ENCODE data around the gene GRAP. TPM values are rescaled to one million over a fixed set of nuclear protein-coding genes. Genes with fewer than 3 reads are reported as not detected.

Gene GRAP
- total RNA-seq, 1 experiment from 2014 or later, result 0.21 TPM

- ATAC-seq (no peak), DNase-seq (ENCODE audit: low read depth, low spot score) (no peak)
- ChIA-PET POLR2A (no interaction called here), CTCF (no interaction called here)
- no TSS peak for BruUV-seq (replicated peaks)
- H3K4me1 ChIP-seq (ENCODE audit: control insufficient read depth, insufficient read depth, low read length), result no peaks in the 10 kb centered on the region
- no peaks in the 10 kb centered on the region for H3K27me3 ChIP-seq (ENCODE audit: control insufficient read depth, insufficient read depth, low read length)
- TF ChIP-seq REST (IDR thresholded peaks at IDR 0.05; ENCODE audit: insufficient read depth in 1 of 2, low read depth in 2 of 2, low read length in 1 of 2), result no peak
- no peak for TF ChIP-seq TCF7L2 (IDR thresholded peaks at IDR 0.05; ENCODE audit: low read depth, low read length)
- TF ChIP-seq SIN3A (IDR thresholded peaks at IDR 0.05; ENCODE audit: borderline replicate concordance, insufficient read depth, low read depth, low read length), result no peak
- no peak for TF ChIP-seq POLR2AphosphoS5 (IDR thresholded peaks at IDR 0.05; ENCODE audit: low read depth, low read length)
- no peak for TF ChIP-seq CTCF (IDR thresholded peaks at IDR 0.05)
- H3K9me3 ChIP-seq (ENCODE audit: control insufficient read depth, insufficient read depth, low read depth, low read length), result no peaks in the 10 kb centered on the region
- in situ Hi-C loops (cut with HindIII; ENCODE audit: low pct_unique_long_range_greater_than_20kb, low sequenced_read_pairs) (no loop called here), intact Hi-C loops (cut with micrococcal nuclease; ENCODE audit: unreplicated experiment) (no loop called here)
- no peaks in the 10 kb centered on the region for H3K36me3 ChIP-seq (ENCODE audit: control insufficient read depth, insufficient read depth, low read length)
- H3K4me3 ChIP-seq (ENCODE audit: low read depth in 2 of 2, low read length in 2 of 2), result no peak overlapping the region
- no peak overlapping the region for H3K27ac ChIP-seq (ENCODE audit: low read length)
Observed at GRCh38 chr17:19012171-19013080, 34.3 kb downstream of the GRAP start.

GRCh38 chr17:19011581-19011980, 35.2 kb downstream of the GRAP start:
- CTCF ChIA-PET, result no interaction called here
- no peak overlapping the region for H3K27ac ChIP-seq (ENCODE audit: low read length)

More at GRCh38 chr17:19011581-19011980, 35.2 kb downstream of the GRAP start:
- Histone ChIP-seq H3K27me3 (ENCODE audit: control insufficient read depth, insufficient read depth, low read length) (no peaks in the 10 kb centered on the region), H3K9me3 (ENCODE audit: control insufficient read depth, insufficient read depth, low read depth, low read length) (no peaks in the 10 kb centered on the region), H3K36me3 (ENCODE audit: control insufficient read depth, insufficient read depth, low read length) (no peaks in the 10 kb centered on the region), H3K4me3 (ENCODE audit: low read depth in 2 of 2, low read length in 2 of 2) (no peak overlapping the region), H3K4me1 (ENCODE audit: control insufficient read depth, insufficient read depth, low read length) (no peaks in the 10 kb centered on the region)
- POLR2A ChIA-PET, result interaction anchor here (0.5 kb wide), 1 partner anchor 15 kb away, joined by 3 read pairs; no protein-coding TSS in a partner anchor
- intact Hi-C loops (cut with micrococcal nuclease; ENCODE audit: unreplicated experiment) (no loop called here), in situ Hi-C loops (cut with HindIII; ENCODE audit: low pct_unique_long_range_greater_than_20kb, low sequenced_read_pairs) (no loop called here)
- TF ChIP-seq POLR2AphosphoS5 (IDR thresholded peaks at IDR 0.05; ENCODE audit: low read depth, low read length) (no peak), SIN3A (IDR thresholded peaks at IDR 0.05; ENCODE audit: borderline replicate concordance, insufficient read depth, low read depth, low read length) (no peak), TCF7L2 (IDR thresholded peaks at IDR 0.05; ENCODE audit: low read depth, low read length) (no peak), REST (IDR thresholded peaks at IDR 0.05; ENCODE audit: insufficient read depth in 1 of 2, low read depth in 2 of 2, low read length in 1 of 2) (no peak), CTCF (IDR thresholded peaks at IDR 0.05) (no peak)
- no TSS peak for BruUV-seq (replicated peaks)
- DNase-seq (ENCODE audit: low read depth, low spot score), result no peak
- ATAC-seq, result no peak

Data from Panc1 (cell line).